Ishikawa (cell line): ENCODE measurements around the gene POGZ.

Experiments
- CREB1 ChIP-seq: IDR thresholded peaks from 2 replicates; pipeline ENCODE4 v1.6.1; 2012; ENCODE audit warnings: low read depth
- EGR1 ChIP-seq: IDR thresholded peaks from 2 replicates; pipeline ENCODE4 v1.6.1; 2012
- EP300 ChIP-seq: IDR thresholded peaks from 2 replicates; pipeline ENCODE4 v1.6.1; 2012; ENCODE audit warnings: borderline replicate concordance
- FOXM1 ChIP-seq: IDR thresholded peaks from 2 replicates; pipeline ENCODE4 v1.6.1; 2012; ENCODE audit warnings: low read depth, borderline replicate concordance
- NFIC ChIP-seq: IDR thresholded peaks from 2 replicates; pipeline ENCODE4 v1.6.1; 2012
- RAD21 ChIP-seq: IDR thresholded peaks from 2 replicates; pipeline ENCODE4 v1.6.1; 2012; ENCODE audit warnings: low read depth
- TAF1 ChIP-seq: IDR thresholded peaks from 2 replicates; pipeline ENCODE4 v1.6.1; 2012; ENCODE audit warnings: low read depth, mild to moderate bottlenecking
- TCF12 ChIP-seq: IDR thresholded peaks from 2 replicates; pipeline ENCODE4 v1.6.1; 2012; ENCODE audit warnings: low read depth
- TEAD4 ChIP-seq: IDR thresholded peaks from 2 replicates; pipeline ENCODE4 v1.6.1; 2012
- YY1 ChIP-seq: IDR thresholded peaks from 2 replicates; pipeline ENCODE4 v1.6.1; 2012; ENCODE audit warnings: low read depth
- TF ChIP-seq, protein P1 (sequence below): IDR thresholded peaks from 2 replicates; pipeline ENCODE4 v1.6.1; 2012
- TF ChIP-seq, protein P2 (sequence below): IDR thresholded peaks from 2 replicates; pipeline ENCODE4 v1.6.1; 2012; ENCODE audit warnings: low read depth, mild to moderate bottlenecking

DNA sequence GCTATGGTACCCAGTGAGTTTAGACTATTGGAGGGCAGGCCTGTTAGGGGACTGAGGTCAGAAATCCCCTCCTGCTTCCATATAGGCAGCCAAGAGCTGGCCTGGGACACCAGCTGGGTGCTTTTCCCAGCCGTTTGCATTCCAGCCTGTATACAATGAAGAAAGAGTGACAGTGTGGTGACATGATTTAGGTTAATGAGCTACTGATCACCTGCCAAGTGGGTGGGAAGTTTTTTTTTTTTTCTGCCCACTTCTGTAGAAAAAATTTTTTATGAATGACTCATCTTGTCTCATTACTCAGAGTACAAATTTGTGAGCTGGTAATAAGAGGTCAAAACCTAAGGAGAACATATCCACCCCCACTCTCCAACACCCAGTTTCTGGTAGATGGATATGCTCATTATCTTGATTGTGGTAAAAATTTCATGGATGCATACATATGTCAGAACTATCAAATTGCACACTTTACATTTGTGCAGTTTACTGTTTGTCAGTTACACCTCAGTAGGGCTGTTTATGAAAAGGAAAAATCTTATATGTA is 35.5 kb upstream of the POGZ start:
- TF ChIP-seq TCF12 (peak; percentile 96), NFIC (peak; percentile 99), RAD21 (peak; percentile 23; the same call in 1 of the 2 replicates), FOXM1 (peak; percentile 75; the same call in 1 of the 2 replicates), EP300 (peak; percentile 91), TAF1 (no peak), TEAD4 (peak; percentile 98), CREB1 (0 out of 2 replicates have a peak, but pooled peaks have one; percentile 35), EGR1 (peak; percentile 30; the same call in 1 of the 2 replicates), YY1 (peak; percentile 55; the same call in 1 of the 2 replicates)
- TF ChIP-seq, protein P1, sequence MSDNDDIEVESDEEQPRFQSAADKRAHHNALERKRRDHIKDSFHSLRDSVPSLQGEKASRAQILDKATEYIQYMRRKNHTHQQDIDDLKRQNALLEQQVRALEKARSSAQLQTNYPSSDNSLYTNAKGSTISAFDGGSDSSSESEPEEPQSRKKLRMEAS, result peak; percentile 36; the same call in 1 of the 2 replicates
- TF ChIP-seq, protein P2, sequence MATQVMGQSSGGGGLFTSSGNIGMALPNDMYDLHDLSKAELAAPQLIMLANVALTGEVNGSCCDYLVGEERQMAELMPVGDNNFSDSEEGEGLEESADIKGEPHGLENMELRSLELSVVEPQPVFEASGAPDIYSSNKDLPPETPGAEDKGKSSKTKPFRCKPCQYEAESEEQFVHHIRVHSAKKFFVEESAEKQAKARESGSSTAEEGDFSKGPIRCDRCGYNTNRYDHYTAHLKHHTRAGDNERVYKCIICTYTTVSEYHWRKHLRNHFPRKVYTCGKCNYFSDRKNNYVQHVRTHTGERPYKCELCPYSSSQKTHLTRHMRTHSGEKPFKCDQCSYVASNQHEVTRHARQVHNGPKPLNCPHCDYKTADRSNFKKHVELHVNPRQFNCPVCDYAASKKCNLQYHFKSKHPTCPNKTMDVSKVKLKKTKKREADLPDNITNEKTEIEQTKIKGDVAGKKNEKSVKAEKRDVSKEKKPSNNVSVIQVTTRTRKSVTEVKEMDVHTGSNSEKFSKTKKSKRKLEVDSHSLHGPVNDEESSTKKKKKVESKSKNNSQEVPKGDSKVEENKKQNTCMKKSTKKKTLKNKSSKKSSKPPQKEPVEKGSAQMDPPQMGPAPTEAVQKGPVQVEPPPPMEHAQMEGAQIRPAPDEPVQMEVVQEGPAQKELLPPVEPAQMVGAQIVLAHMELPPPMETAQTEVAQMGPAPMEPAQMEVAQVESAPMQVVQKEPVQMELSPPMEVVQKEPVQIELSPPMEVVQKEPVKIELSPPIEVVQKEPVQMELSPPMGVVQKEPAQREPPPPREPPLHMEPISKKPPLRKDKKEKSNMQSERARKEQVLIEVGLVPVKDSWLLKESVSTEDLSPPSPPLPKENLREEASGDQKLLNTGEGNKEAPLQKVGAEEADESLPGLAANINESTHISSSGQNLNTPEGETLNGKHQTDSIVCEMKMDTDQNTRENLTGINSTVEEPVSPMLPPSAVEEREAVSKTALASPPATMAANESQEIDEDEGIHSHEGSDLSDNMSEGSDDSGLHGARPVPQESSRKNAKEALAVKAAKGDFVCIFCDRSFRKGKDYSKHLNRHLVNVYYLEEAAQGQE, result no peak
